HG02623 (cell line): Measurements from ENCODE around the gene COA6.
"Not testable (repeated sequence)": the region's sequence is repeated elsewhere in the genome, so short reads cannot be mapped to it uniquely, and the experiment has no call there.

Experiments used
- ATAC-seq: cut with Tn5 transposase; IDR thresholded peaks from one replicate; pipeline ENCODE4 v1.9.1; 2021; ENCODE audit warnings: moderate library complexity; ENCODE audit not compliant: unreplicated experiment

Gene COA6

DNA sequence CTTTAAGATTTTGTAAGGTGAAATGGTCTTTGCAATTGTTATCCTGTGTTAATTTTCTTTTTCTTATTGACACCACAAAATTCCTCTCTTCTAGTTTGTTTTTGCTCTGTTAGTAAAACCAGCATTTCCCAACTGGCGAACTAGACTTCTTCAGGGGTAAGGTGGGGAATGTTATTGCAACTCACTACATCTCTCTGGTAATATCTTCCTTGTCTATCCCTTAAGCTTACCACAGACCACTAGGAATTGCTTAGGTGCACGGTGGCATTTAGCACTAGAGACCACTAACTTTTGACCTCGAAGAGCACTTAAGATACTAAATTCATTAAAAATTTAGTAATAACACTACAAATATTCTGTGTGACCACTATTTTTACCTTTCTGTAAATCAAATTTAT, 4.2 kb upstream of the COA6 start:
- ATAC-seq = no peak

DNA sequence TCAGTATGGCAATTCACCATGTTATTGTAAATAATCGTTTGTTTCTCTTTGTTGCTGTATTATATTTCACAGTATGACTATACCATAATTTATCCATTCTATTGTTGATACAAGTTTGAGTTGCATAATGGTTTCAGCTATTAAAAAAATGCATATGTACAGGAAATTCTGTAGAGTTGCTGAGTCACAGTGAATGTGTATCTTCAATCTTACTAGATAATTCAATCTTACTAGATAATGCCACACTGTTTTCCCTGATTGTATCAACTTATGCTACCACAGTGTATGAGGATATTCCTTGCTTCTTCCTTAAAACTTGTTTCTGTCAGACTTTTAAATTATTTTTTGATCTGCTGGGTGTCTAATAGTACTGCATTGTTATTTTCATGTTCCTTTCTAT, 3.5 kb upstream of the COA6 start:
- ATAC-seq = no peak

DNA sequence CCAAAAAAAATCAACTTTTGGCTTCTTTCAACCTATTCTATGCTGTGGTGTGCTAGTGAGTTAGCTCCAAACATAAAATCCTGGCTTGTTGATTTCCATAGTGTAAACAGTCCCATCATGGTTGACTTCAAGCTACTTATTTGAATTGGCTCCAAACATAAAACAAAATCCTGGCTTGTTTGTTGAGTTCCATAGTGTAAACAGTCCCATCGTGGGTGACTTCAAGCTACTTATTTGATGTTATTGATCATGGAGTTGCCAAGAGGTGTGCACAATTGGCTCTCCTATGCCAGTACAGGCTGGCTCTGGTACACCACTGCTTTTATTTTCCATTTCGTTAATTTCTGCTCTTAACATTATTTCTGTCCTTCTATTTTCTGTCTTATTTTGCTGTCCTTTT, 1.8 kb upstream of the COA6 start:
- ATAC-seq = no peak

DNA sequence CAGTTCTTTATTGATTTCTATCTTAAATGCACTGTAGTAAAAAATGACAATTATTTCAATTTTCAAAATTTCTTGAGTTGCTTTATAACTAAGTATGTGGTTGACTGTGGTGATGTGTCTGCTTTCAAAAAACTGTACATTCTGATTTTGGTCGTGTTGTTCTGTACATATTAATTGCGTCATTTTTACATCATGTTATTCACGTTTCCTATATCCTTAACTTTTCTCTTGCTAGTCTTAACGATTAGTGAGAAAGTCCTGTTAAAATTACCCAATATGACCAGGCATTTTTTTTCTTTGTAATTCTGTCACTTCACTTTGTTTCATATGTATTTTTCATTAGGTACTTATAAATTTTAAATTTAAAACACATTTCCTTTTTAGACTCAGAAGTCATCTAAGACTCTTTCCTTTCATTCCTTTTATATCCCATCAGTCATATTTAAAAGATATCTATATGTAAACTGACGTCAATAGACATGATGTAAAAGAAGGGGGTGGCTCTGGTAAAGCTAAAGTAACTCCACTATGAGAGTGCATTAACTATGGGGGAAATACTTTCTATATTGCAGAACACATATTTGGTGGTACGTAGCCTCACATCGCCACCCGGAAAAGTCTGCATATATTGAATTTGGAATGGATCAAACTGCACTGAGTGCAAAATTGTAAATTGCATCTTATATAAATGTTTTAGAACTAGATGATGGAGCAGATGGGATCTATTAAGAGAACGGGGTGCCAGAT, 1.1 kb upstream of the COA6 start:
- ATAC-seq = no peak

DNA sequence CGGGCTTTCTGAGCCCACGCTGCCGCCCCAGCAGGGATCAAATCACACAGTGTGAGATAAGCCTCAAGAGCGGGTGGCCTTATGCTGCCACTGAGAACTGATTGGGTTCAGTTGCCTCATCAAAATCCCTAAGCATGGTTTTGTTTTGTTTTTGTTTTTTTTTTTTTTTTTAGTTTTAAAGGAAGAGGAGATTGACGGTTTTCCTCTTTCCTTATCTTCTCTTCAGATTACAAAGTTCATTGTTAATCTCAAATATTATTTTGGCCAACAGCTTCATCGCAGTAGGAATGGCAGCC, 651 bp downstream of the COA6 start:
- ATAC-seq = no peak

DNA sequence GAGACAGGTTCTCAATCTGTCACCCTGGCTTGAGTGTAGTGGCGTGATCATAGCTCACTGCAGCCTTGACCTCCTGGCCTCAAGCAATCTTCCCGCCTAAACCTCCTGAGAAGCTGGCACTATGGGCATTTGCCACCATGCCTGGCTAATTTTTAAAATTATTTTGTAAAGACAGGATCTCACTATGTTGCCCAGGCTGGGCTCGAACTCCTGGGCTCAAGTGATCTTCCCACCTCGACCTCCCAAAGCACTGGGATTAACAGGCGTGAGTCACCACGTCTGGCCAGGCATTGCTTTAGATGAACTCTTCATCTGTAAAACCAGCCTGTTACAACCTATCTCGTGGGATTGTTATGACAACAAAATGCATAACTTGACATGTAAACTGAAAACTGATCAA, 2.4 kb downstream of the COA6 start:
- no peak for ATAC-seq

DNA sequence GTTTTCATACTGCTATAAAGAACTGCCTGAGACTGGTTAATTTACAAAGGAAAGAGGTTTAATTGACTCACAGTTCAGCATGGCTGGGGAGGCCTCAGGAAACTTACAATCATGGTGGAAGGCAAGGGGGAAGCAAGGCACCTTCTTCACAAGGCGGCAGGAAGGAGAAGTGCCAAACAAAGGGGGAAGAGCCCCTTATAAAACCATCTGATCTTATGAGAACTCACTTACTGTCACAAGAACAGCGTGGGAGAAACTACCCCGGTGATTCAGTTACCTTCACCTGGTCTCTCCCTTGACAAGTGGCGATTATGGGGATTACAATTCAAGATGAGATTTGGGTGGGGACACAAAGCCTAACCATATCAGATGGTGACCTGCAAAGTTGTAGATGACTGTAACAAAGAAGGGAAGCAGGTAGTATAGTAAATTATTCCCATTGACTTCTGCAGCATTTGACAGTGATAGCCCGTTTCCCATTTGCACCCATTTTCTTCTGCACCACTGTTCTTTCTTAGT, 6.4 kb downstream of the COA6 start:
- ATAC-seq = not testable (repeated sequence)

DNA sequence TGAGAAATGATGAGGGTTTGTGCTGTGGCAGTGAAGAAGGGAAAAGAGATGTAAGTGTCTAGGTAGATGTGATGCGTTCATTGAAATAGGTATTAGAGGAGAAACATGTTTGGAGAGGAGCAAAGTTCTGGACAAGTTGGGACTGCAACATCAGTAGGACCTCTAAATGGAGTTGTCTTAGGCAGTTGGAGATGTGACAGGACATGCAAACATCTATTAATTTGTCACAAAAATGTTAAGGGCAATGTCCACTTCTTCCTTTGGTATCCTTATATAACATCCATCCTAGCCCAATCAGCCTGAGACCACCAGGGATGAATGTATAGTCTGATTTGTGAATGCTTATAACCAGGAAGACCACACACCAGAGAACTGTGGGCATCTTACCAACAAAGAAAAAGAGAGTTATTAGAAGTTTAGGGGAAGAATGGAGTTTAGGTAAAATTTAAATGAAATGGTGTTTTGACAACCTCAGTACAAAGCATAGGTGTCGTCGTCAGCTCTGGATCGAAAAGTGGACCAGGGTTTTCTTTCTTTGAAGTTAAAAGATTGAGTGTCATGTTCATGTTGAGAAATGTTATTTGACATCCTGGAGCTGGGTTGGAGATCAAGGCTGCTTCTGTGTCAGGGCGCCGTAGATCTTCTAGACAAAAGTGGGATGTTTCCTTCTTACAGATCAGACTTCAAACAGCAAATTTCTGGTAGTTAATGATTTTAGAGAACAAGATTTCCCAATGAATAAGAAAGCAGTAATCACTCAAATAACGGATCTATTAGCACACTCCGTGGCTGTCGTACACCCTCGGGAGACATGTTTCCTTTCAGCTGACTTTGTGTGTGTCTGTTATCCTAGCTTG, 8.7 kb downstream of the COA6 start:
- no peak for ATAC-seq

DNA sequence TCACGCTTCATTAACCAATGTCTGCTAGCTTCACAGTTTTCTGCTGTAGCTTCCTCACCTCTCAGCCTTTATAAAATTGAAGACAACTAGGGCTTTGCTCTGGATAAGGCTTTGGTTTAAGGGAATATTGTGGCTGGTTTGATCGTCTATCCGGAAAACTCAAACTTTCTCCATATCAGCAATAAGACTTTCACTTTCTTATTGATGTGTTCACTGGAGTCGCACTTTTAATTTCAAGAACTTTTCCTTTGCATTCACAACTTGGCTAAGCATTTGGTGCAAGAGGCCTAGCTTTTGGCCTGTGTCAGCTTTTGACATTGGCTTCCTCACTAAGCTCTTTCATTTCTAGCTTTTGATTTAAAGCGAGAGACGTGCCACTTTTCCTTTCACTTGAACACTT, 12.9 kb downstream of the COA6 start:
- ATAC-seq = no peak

DNA sequence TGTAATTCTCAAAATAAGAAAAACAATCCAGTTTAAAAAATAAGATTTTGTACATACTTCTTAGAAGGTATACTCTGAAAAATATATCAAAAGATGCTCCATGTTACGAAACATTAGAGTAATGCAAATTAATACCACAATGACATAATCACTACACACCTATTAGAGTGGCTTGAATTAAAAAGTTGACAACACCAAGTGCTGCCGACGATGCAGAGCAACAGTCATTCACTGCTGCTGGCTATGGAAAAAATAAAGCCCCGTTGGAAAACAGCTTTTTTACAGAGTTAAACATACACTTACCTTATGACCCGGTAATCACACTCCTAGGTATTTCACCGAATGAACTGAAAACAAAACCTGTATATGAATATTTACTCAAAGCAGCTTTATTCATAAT, 14.8 kb downstream of the COA6 start:
- ATAC-seq = no peak

DNA sequence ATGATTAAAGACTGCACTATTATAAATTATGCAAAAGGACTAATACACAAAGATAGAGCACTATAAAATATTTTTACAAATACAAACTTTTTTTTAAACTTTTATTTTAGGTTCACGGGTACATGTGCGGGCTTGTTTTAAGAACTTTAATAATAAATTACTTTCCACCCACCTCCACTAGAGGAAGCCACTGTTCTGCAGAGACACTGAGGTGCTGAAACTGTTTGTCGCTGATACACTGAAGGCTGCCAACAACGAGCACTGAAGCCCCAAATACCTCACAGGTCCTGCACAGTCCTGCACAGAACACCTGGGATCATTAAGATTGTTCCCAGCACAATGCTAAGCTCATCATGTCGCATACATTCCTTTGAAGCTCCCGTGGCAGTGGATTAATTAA, 19.9 kb downstream of the COA6 start:
- ATAC-seq = no peak

DNA sequence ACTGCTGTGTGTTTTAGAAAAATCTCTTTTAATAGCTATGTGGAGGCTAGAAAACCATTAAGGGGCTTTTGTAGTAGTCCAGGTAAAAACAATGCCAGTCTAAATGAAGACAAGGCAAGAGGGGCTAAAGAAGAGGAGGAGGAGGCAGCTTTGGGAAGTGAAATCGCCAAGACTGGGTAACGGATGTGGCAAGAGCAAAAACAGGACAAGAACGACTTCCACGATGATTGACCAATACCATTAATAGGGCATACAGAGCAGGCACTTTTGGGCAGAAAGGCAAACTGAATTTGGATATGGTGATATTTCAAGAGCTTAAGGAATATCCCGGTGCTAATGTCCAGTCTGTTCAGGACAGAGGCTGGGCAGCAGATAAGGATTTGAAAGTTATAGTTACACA, 22.0 kb downstream of the COA6 start:
- ATAC-seq = no peak

DNA sequence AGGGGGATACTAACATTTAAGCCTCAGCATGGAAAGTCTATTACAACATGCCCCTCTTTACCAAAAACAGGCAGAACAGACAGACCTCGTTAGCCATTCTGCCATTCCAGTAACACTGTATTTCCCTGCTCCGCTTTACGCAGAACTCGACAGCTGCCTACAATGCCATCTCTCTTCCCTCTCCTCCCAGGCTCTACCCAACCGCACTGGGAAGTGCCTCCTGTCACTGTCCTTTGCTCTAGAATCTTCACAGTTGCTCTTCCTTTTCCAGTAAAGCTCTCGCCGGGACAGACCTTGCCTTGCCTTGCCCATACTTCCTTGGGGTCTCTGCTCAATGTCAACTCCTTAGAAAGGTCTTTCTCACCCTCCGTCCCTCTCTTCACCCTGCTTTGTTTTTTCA, 22.8 kb downstream of the COA6 start:
- no peak for ATAC-seq

DNA sequence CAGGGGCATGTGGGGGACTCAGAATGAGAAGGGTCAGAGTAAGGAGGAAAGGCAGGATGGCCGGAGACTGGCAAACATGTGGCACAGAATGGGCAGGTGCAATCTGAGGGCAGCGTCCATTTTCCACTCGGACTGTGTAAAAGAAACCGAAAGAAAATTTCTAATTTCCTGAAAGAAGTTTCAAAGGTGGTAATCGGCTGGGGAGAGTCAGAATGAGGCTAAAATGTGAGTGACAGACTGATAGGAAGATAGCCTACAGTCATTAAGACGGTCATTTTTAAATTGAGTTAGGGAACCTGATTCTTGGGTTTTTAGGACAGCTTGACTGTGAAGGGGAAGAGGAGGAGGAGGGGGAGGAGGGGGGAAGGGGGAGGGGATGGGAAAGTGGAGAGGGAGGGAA, 23.6 kb downstream of the COA6 start:
- ATAC-seq = no peak

DNA sequence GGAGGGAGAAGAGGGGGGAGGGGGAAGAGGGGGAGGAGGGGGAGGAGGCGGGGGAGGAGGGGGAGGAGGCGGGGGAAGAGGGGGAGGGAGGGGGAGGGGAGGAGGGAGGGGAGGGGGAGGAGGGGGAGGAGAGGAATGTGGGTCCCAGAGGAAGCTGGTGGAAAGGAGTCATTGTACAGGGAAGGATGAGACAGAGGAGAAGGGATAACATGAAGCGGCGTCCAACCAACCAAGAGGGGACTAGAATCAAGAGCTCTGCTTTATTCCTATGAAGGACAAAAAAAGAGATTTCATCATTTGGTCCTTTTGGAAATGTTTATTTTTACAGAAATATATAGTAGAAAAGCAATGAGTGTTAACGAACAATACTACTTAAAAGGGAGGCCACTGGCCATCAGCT, 24.5 kb downstream of the COA6 start:
- no peak for ATAC-seq

DNA sequence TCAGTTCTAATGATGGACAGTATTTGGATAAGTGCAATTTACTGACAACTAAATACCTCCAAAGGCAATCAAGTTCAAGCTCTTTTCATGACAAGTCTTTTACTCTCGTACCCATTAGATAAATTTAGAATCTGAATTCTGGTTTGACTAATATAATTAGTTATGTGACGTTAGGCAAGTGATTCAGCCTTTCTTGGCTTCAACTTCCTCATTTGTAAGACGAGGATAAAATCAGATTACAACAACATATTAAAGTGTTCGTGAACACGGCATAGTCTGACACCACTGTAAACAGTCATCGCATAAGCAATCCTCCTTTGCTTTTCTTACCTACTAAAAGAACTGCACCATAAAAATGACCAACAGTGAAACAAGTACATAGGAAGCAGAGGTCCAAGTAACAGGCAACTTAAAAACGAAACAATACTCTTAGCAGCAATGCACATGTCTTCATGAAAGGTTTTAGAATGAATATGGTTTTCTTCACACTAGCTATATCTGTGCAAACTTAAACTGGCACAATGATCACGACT, 25.7 kb downstream of the COA6 start:
- ATAC-seq = no peak

DNA sequence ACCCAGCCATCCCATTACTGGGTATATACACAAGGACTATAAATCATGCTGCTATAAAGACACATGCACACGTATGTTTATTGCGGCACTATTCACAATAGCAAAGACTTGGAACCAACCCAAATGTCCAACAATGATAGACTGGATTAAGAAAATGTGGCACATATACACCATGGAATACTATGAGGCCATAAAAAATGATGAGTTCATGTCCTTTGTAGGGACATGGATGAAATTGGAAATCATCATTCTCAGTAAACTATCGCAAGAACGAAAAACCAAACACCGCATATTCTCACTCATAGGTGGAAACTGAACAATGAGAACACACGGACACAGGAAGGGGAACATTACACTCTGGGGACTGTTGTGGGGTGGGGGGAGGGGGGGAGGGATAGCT, 26.3 kb downstream of the COA6 start:
- ATAC-seq = not testable (repeated sequence)

DNA sequence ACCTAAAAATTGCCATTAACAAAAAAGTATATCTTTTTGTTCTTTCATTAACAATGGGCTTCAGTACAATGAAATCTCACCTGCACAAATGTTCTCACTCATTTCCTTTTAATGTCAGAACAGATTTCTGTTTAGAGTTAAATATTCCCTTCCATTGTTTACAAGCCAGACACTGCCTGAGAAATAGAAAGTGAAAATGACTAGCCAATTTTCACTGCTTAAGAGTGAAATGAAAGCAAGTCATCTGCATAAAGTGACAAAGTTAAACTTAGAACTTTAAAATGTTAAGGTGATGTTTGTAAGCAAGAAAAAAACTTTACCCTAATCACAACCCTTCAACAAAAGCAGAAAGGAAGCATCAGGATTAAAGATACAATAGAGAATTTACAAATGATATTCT, 27.5 kb downstream of the COA6 start:
- no peak for ATAC-seq

DNA sequence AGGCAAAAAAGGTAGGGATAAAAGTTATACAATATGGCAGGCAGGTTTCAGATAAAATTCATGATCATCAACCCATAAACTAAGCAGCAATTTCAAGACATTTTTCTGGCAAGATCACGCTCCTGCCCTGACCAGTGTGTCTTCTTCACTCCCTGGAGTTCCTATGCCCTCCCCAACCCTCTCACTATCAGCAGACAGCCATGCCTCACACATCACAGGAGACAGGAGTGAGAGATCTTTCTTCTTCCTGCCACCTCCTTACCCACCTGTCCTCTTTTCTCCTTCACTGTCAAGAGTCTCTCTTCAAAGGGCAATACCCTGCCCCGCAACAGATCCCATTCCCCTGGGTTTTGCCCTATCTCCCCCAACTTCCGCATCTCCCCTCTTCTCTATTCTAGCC, 28.4 kb downstream of the COA6 start:
- ATAC-seq = no peak

DNA sequence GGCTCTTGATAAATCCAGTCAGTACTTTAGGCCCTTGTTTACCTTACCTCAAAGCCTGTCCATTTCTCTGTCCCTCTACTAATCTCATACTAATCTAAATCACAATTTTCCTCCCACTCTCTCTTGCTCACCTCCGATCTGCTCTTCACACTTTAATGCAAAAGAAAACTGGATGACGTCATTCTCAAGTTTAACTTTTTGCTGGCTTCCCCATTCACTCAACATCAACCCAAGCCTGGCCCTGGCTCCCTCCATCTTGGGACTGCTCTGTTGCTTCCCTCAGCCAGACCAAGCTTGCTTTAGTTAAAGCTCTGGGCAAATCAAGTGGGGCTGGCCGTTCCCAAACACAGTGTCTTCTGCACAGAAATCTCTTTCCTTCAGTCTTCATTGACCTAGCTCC, 29.7 kb downstream of the COA6 start:
- ATAC-seq = no peak

DNA sequence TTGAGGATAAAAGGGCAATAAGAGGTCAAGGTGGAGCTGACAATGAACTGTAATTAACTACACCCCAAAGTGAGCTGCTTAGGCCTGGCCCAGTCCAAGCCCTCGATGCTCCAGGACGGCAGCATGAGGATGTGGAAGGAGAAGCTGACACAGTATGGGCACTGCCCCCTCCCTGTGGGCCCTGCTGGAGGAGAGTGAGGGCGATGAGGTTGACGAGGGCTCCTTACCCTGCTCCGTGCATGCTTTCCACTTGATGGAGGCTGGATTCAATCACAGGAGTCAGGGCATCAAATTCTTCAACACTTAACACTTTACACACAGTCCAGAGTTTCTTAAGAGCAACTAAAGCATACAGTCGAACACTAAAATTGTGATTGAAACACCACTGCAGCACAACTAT, 32.4 kb downstream of the COA6 start:
- ATAC-seq = no peak

DNA sequence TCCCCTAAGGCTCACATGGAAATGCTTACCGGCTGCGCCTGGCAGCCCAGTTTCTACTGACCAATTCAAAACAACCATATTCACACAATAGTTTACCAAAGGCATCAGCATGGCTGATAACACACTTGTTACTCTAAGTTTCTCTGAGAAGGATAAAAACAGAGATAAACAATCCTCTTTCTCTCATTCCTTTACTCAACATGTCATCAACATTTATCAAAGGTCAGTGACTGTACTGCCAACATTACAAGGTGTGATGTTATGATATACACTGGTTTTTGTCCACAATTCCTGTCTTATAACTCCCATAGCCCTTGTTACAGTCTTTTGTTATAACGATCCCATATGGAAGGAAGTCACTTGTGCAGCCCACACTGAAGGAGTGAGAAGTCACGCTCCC, 33.6 kb downstream of the COA6 start:
- no peak for ATAC-seq
